Measurements from ENCODE around the gene EXOC4.

Gene EXOC4

DNA sequence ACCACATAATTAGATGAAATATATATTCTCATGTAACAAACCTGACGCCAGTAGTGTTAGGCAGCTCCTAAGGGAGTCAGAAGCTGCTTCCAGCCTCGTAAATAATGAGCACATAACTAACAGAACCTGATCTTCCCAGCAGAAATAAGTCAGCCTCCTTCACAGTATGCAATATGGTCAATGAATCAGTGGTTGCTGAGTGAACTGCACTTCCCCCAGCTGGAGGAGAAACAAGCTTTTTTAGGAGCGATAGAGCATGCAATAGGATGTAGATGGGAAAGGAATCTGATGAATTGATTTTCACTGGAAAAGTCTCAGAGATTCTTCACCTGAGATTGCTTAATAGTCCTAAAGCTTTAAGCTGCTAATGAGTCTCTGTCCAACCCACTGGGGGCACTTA, 537.1 kb downstream of the EXOC4 start:
- H3K4ac ChIP-seq (ENCODE audit: low read depth, low read length), result no peak overlapping the region
- H3K4me3 ChIP-seq (ENCODE audit: low read length), result no peak overlapping the region
- no peak overlapping the region for H4K8ac ChIP-seq (ENCODE audit: low read depth, low read length)
- no peak overlapping the region for H2BK120ac ChIP-seq (ENCODE audit: low read depth, low read length)
- no peak overlapping the region for H3K56ac ChIP-seq (ENCODE audit: low read length)
- no peaks in the 10 kb centered on the region for H3K27me3 ChIP-seq (ENCODE audit: insufficient read depth, low read length, poor library complexity)
- DNase-seq, result peak; percentile 23
- no peak overlapping the region for H2BK15ac ChIP-seq (replicated peaks; ENCODE audit: low read depth)
- H3K36me3 ChIP-seq (ENCODE audit: control insufficient read depth, insufficient read depth, low read length), result no peaks in the 10 kb centered on the region
- no peak overlapping the region for H4K5ac ChIP-seq (ENCODE audit: low read length)
- no peak overlapping the region for H2AK5ac ChIP-seq (ENCODE audit: low read length)
- no CpG with 5 or more reads among the region's 3 CpGs for WGBS (ENCODE audit: extremely low coverage, insufficient coverage, low lambda C conversion rate)
- no peak overlapping the region for H2BK5ac ChIP-seq (ENCODE audit: low read length)
- no peak overlapping the region for H3K9ac ChIP-seq (ENCODE audit: low read length)
- H3K4me1 ChIP-seq (ENCODE audit: control insufficient read depth, low read depth, low read length), result no peaks in the 10 kb centered on the region
- no peaks in the 10 kb centered on the region for H3K79me2 ChIP-seq (ENCODE audit: control insufficient read depth, insufficient read depth, low read length)
- no peak overlapping the region for H3K4me2 ChIP-seq (ENCODE audit: low read length)
- no peak overlapping the region for H3K23ac ChIP-seq (ENCODE audit: low read length)
- no peak overlapping the region for H3K27ac ChIP-seq (ENCODE audit: low read depth, low read length)
- no peak overlapping the region for H3K18ac ChIP-seq (ENCODE audit: low read length)
- no peaks in the 10 kb centered on the region for H3K79me1 ChIP-seq (ENCODE audit: low read length)

- H3K79me1 ChIP-seq (ENCODE audit: low read length), result no peaks in the 10 kb centered on the region
- no peak overlapping the region for H2BK120ac ChIP-seq (ENCODE audit: low read depth, low read length)
- no peaks in the 10 kb centered on the region for H3K27me3 ChIP-seq (ENCODE audit: insufficient read depth, low read length, poor library complexity)
- H3K79me2 ChIP-seq (ENCODE audit: control insufficient read depth, insufficient read depth, low read length), result no peaks in the 10 kb centered on the region
- no peak overlapping the region for H3K4me2 ChIP-seq (ENCODE audit: low read length)
- no peak overlapping the region for H3K56ac ChIP-seq (ENCODE audit: low read length)
- no peak overlapping the region for H3K9ac ChIP-seq (ENCODE audit: low read length)
- H2BK5ac ChIP-seq (ENCODE audit: low read length), result no peak overlapping the region
- DNase-seq, result no peak
- no peak overlapping the region for H4K8ac ChIP-seq (ENCODE audit: low read depth, low read length)
- H3K23ac ChIP-seq (ENCODE audit: low read length), result no peak overlapping the region
- H4K5ac ChIP-seq (ENCODE audit: low read length), result no peak overlapping the region
- H2AK5ac ChIP-seq (ENCODE audit: low read length), result no peak overlapping the region
- 100% methylated on average over 2 of the region's 4 CpGs for WGBS (ENCODE audit: extremely low coverage, insufficient coverage, low lambda C conversion rate)
- no peak overlapping the region for H3K18ac ChIP-seq (ENCODE audit: low read length)
- no peak overlapping the region for H3K4ac ChIP-seq (ENCODE audit: low read depth, low read length)
- H3K27ac ChIP-seq (ENCODE audit: low read depth, low read length), result no peak overlapping the region
- H3K4me1 ChIP-seq (ENCODE audit: control insufficient read depth, low read depth, low read length), result no peaks in the 10 kb centered on the region
- no peak overlapping the region for H3K4me3 ChIP-seq (ENCODE audit: low read length)
- H2BK15ac ChIP-seq (replicated peaks; ENCODE audit: low read depth), result no peak overlapping the region
- no peaks in the 10 kb centered on the region for H3K36me3 ChIP-seq (ENCODE audit: control insufficient read depth, insufficient read depth, low read length)
These were observed 538.0 kb downstream of the EXOC4 start for GRCh38 chr7:133790911-133791310.

DNA sequence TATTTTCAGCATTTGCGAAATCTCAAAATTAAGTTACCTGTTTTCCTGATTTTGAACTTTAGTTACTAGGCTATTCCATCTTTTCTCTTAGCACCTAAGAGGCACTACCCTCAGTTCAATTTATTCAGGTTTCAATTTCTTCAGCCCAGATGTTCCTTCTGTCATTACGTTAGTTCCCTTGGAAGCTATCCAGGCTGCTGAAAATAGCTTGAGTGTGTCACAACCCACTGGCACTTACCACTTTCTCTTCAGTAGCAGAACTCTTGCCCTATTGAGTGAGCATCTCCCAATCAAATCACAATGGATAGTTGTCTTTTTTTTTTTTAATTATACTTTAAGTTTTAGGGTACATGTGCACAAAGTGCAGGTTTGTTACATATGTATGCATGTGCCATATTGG, 541.6 kb downstream of the EXOC4 start:
- no peak overlapping the region for H3K4me3 ChIP-seq (ENCODE audit: low read length)
- H2AK5ac ChIP-seq (ENCODE audit: low read length), result no peak overlapping the region
- no peak overlapping the region for H4K5ac ChIP-seq (ENCODE audit: low read length)
- no peak overlapping the region for H3K9ac ChIP-seq (ENCODE audit: low read length)
- no peak overlapping the region for H3K4ac ChIP-seq (ENCODE audit: low read depth, low read length)
- H3K56ac ChIP-seq (ENCODE audit: low read length), result no peak overlapping the region
- H3K4me1 ChIP-seq (ENCODE audit: control insufficient read depth, low read depth, low read length), result no peaks in the 10 kb centered on the region
- no peak overlapping the region for H4K8ac ChIP-seq (ENCODE audit: low read depth, low read length)
- DNase-seq, result no peak
- H3K18ac ChIP-seq (ENCODE audit: low read length), result no peak overlapping the region
- H3K23ac ChIP-seq (ENCODE audit: low read length), result no peak overlapping the region
- H2BK5ac ChIP-seq (ENCODE audit: low read length), result no peak overlapping the region
- no peak overlapping the region for H3K27ac ChIP-seq (ENCODE audit: low read depth, low read length)
- WGBS (ENCODE audit: extremely low coverage, insufficient coverage, low lambda C conversion rate), result no CpG with 5 or more reads among the region's 2 CpGs
- no peaks in the 10 kb centered on the region for H3K79me2 ChIP-seq (ENCODE audit: control insufficient read depth, insufficient read depth, low read length)
- H3K27me3 ChIP-seq (ENCODE audit: insufficient read depth, low read length, poor library complexity), result no peaks in the 10 kb centered on the region
- no peaks in the 10 kb centered on the region for H3K79me1 ChIP-seq (ENCODE audit: low read length)
- no peak overlapping the region for H2BK120ac ChIP-seq (ENCODE audit: low read depth, low read length)
- no peak overlapping the region for H3K4me2 ChIP-seq (ENCODE audit: low read length)
- no peaks in the 10 kb centered on the region for H3K36me3 ChIP-seq (ENCODE audit: control insufficient read depth, insufficient read depth, low read length)
- H2BK15ac ChIP-seq (replicated peaks; ENCODE audit: low read depth), result no peak overlapping the region

DNA sequence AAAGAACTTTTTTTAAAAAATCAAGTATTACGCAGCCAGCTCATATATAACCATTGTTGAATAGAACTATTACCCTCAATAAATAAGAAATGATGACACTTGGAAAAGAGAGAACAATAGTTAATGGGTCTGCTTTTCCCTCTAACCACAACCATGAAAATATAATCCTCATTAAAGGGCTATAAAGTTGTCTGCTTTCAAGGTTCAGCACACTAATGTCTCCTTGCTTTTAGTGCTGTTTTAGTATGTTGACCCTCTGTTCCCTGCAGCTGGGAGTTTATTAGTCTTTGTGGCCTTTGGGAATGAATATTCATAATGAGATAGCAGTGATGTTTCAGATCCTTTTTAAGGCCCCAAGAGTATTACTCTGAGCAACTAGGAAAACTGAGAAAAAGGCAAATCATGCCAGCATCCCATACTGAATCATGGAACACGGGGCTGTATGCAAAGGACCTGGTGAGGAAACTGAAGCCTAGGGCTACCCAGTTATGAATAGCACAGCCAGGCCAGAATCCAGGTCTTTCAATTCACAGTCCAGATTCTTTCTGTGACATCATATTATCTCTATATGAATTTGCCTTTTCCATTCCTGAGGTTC, 542.3 kb downstream of the EXOC4 start:
- no peaks in the 10 kb centered on the region for H3K27me3 ChIP-seq (ENCODE audit: insufficient read depth, low read length, poor library complexity)
- H2BK5ac ChIP-seq (ENCODE audit: low read length), result no peak overlapping the region
- no peak overlapping the region for H3K4me2 ChIP-seq (ENCODE audit: low read length)
- DNase-seq, result no peak
- no CpG with 5 or more reads among the region's 2 CpGs for WGBS (ENCODE audit: extremely low coverage, insufficient coverage, low lambda C conversion rate)
- H2BK15ac ChIP-seq (replicated peaks; ENCODE audit: low read depth), result no peak overlapping the region
- no peak overlapping the region for H3K23ac ChIP-seq (ENCODE audit: low read length)
- no peak overlapping the region for H4K5ac ChIP-seq (ENCODE audit: low read length)
- no peaks in the 10 kb centered on the region for H3K36me3 ChIP-seq (ENCODE audit: control insufficient read depth, insufficient read depth, low read length)
- H3K9ac ChIP-seq (ENCODE audit: low read length), result no peak overlapping the region
- no peak overlapping the region for H4K8ac ChIP-seq (ENCODE audit: low read depth, low read length)
- no peak overlapping the region for H3K4ac ChIP-seq (ENCODE audit: low read depth, low read length)
- H3K79me1 ChIP-seq (ENCODE audit: low read length), result no peaks in the 10 kb centered on the region
- H3K79me2 ChIP-seq (ENCODE audit: control insufficient read depth, insufficient read depth, low read length), result no peaks in the 10 kb centered on the region
- no peak overlapping the region for H3K27ac ChIP-seq (ENCODE audit: low read depth, low read length)
- H3K56ac ChIP-seq (ENCODE audit: low read length), result no peak overlapping the region
- H2AK5ac ChIP-seq (ENCODE audit: low read length), result no peak overlapping the region
- no peak overlapping the region for H3K4me3 ChIP-seq (ENCODE audit: low read length)
- no peak overlapping the region for H3K18ac ChIP-seq (ENCODE audit: low read length)
- no peak overlapping the region for H2BK120ac ChIP-seq (ENCODE audit: low read depth, low read length)
- H3K4me1 ChIP-seq (ENCODE audit: control insufficient read depth, low read depth, low read length), result no peaks in the 10 kb centered on the region

- Histone ChIP-seq H2BK15ac (replicated peaks; ENCODE audit: low read depth) (no peak overlapping the region), H3K79me1 (ENCODE audit: low read length) (no peaks in the 10 kb centered on the region), H2AK5ac (ENCODE audit: low read length) (no peak overlapping the region), H3K4ac (ENCODE audit: low read depth, low read length) (no peak overlapping the region), H2BK5ac (ENCODE audit: low read length) (no peak overlapping the region), H3K4me1 (ENCODE audit: control insufficient read depth, low read depth, low read length) (no peaks in the 10 kb centered on the region), H3K23ac (ENCODE audit: low read length) (no peak overlapping the region), H3K27ac (ENCODE audit: low read depth, low read length) (no peak overlapping the region), H3K36me3 (ENCODE audit: control insufficient read depth, insufficient read depth, low read length) (no peaks in the 10 kb centered on the region), H3K27me3 (ENCODE audit: insufficient read depth, low read length, poor library complexity) (no peaks in the 10 kb centered on the region), H4K5ac (ENCODE audit: low read length) (no peak overlapping the region), H3K79me2 (ENCODE audit: control insufficient read depth, insufficient read depth, low read length) (no peaks in the 10 kb centered on the region), H3K18ac (ENCODE audit: low read length) (no peak overlapping the region), H3K56ac (ENCODE audit: low read length) (no peak overlapping the region), H2BK120ac (ENCODE audit: low read depth, low read length) (no peak overlapping the region), H3K9ac (ENCODE audit: low read length) (no peak overlapping the region), H3K4me3 (ENCODE audit: low read length) (no peak overlapping the region), H3K4me2 (ENCODE audit: low read length) (no peak overlapping the region), H4K8ac (ENCODE audit: low read depth, low read length) (no peak overlapping the region)
- WGBS (ENCODE audit: extremely low coverage, insufficient coverage, low lambda C conversion rate), result no CpG with 5 or more reads among the region's 11 CpGs
- no peak for DNase-seq
These were observed 544.2 kb downstream of the EXOC4 start for GRCh38 chr7:133796782-133797745.
